ENCODE measurements around the gene PTCH2. TPM values are rescaled to one million over a fixed set of nuclear protein-coding genes. Genes with fewer than 3 reads are reported as not detected.
"Not testable (repeated sequence)": the region's sequence is repeated elsewhere in the genome, so short reads cannot be mapped to it uniquely, and the experiment has no call there.

Gene PTCH2
- total RNA-seq, 2 donors from 2014 or later, result 1.8 to 3.2 TPM

DNA sequence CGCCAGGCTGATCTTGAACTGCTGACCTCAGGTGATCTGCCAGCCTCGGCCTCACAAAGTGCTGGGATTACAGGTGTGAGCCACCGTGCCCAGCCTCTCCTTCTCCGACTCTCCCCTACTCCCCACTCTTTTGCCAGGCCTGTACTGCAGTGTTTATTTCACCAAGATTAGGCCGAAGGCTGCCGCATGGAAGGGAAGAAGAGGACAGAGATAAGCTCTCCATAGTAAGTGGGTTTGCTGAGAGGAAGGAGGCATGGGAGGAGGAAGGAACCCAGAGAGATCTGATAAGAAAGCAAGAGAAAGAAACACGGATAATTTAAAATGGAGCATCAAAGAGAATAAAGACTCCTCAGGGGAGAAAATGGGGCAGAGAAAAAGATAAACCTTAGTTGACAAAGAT lies 8.7 kb downstream of the PTCH2 start:
- H3K9me3 Mint-ChIP-seq, result no peaks in the 10 kb centered on the region
- no peaks in the 10 kb centered on the region for H3K27me3 Mint-ChIP-seq (ENCODE audit: low read depth)
- H3K4me1 Mint-ChIP-seq (ENCODE audit: low read depth), result peaks cover 20% of the 10 kb centered on the region
- DNase-seq (no peak), ATAC-seq (replicated peaks in 1 of 2) (no peak)
- H3K27ac Mint-ChIP-seq, result no peak overlapping the region
- no peak overlapping the region for H3K4me3 Mint-ChIP-seq
- no peaks in the 10 kb centered on the region for H3K36me3 Mint-ChIP-seq (ENCODE audit: insufficient read depth in 2 of 2)

DNA sequence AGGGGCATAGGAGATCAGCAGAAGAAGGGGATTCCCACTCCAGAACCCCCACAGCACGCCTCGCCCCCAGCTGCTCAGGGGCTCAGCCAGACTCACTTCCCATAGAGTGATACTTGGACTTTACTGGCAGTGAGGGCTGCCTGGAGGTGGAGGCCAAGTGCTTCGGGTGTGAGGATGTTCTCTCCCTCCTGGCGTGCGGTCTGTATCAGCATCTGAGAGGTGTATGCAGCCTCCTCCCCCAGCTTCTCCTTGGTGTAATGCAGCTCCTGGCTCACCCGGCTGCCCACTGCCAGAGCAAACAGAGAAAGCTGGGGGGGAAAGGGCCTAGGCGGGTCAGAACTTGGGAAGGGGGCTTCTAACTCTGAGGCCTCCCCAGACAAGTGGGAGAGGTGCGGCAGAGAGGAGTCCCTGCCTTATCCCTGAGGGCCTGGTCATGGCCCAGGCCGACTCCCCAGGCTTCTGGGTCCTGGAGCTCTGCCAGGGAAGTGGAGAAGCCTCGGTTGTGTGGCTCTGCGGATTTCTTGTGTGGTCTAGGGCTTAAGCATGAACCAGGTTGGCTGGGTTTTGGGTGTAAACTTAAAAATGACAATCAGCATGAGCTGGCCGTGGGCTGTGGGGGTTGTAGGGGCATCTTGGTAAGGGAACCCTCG lies 10.9 kb downstream of the PTCH2 start:
- Mint-ChIP-seq H3K36me3 (ENCODE audit: insufficient read depth in 2 of 2) (no peaks in the 10 kb centered on the region), H3K9me3 (no peaks in the 10 kb centered on the region), H3K27me3 (ENCODE audit: low read depth) (no peaks in the 10 kb centered on the region), H3K4me3 (no peak overlapping the region), H3K4me1 (ENCODE audit: low read depth) (peaks cover 25% of the 10 kb centered on the region), H3K27ac (no peak overlapping the region)
- ATAC-seq (replicated peaks in 1 of 2) (no peak), DNase-seq (no peak)

DNA sequence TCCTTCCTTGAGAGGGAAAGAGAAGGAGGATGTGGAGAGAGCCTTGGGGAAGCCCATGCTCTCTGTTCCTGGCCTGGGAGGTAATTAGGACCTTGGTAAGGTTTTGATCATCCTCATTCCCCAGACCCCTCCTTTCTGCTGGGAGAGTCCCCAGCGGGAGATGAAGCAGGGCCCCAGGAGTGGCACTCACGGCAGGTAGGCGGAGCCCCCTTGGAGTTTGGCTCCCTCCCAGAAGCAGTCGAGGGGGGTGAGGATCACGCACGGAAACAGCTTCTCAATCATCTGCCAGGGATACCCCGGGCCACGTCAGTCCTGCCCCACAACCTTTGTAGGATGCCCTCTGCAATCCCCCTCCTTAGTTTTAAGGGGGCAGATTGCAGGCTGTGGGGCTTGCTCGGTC lies 11.5 kb downstream of the PTCH2 start:
- H3K4me1 Mint-ChIP-seq (ENCODE audit: low read depth), result peaks cover 22% of the 10 kb centered on the region
- DNase-seq (no peak), ATAC-seq (replicated peaks in 1 of 2) (no peak)
- no peak overlapping the region for H3K4me3 Mint-ChIP-seq
- no peak overlapping the region for H3K27ac Mint-ChIP-seq
- no peaks in the 10 kb centered on the region for H3K36me3 Mint-ChIP-seq (ENCODE audit: insufficient read depth in 2 of 2)
- H3K27me3 Mint-ChIP-seq (ENCODE audit: low read depth), result no peaks in the 10 kb centered on the region
- no peaks in the 10 kb centered on the region for H3K9me3 Mint-ChIP-seq

DNA sequence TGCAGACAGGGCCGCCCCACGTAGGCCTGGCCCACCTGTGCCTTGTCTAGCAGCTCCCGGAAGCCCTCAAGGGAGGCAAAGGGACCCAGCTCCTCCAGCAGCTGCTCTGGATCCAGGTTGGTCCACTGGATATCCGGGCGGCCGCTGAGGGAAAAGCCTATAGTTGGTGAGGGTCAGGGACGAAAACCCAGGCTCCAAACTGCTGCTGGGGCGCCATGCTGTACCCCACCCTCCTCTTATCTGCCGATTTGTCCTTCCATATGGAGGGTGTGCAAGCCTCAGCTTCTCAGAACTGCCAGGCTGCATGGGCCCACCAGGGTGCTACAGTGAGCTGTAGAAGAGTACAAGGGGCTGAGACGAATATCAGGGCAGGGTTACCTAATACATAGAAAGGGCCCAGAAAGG lies 12.2 kb downstream of the PTCH2 start:
- no peak overlapping the region for H3K27ac Mint-ChIP-seq
- ATAC-seq (replicated peaks in 1 of 2), result no peak

DNA sequence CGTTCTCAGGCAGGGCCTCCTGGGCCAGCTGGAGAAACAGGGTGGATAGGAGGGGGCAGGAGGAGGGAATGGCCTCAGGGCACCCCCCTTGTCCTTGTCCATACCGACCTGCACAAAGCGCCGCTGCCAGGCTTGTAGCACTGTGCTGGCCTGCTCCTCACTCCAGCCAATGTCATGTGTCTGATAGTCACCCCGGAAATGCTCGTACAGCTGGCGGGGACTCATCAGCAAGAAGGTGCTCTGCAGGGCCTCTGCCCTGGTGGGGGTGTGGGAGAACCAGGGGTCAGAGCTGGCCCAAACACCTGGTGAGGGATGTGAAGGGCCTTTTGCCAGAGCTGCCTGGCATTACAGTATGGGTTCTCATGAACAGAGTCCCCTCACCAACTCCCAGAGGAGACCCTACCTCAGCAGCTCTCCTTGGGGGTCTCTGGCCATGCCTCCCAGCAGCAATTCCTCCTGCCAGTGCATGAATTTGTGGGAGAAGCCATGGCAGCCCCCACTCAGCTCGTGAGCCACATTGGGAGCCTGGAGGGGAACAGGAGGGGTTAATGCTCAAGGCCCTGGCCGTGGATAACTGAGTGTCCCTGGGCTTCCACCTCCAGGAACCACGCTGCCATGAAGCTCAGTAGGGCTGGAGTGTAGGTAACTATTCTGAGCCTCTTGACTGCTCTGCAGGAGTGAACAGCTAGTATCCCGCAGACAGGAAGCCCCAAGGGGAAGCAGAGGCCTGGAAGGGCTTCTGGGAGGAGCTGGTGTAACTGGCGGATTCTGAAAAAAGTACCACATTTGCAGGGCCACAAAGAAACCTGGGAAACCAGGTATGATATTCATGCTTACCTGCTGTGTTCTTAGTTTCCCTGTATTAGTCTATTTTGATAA lies 13.3 kb downstream of the PTCH2 start:
- Mint-ChIP-seq H3K9me3 (no peaks in the 10 kb centered on the region), H3K4me1 (ENCODE audit: low read depth) (peaks cover 11% of the 10 kb centered on the region), H3K27ac (no peak overlapping the region), H3K27me3 (ENCODE audit: low read depth) (no peaks in the 10 kb centered on the region), H3K36me3 (ENCODE audit: insufficient read depth in 2 of 2) (no peaks in the 10 kb centered on the region), H3K4me3 (no peak overlapping the region)
- no peak for DNase-seq
- no peak for ATAC-seq (replicated peaks in 1 of 2)

More for the DNA sequence above, 12.2 kb downstream of the PTCH2 start:
- Mint-ChIP-seq H3K4me3 (no peak overlapping the region), H3K27me3 (ENCODE audit: low read depth) (no peaks in the 10 kb centered on the region), H3K9me3 (no peaks in the 10 kb centered on the region), H3K4me1 (ENCODE audit: low read depth) (peaks cover 16% of the 10 kb centered on the region), H3K36me3 (ENCODE audit: insufficient read depth in 2 of 2) (no peaks in the 10 kb centered on the region)
- no peak for DNase-seq

DNA sequence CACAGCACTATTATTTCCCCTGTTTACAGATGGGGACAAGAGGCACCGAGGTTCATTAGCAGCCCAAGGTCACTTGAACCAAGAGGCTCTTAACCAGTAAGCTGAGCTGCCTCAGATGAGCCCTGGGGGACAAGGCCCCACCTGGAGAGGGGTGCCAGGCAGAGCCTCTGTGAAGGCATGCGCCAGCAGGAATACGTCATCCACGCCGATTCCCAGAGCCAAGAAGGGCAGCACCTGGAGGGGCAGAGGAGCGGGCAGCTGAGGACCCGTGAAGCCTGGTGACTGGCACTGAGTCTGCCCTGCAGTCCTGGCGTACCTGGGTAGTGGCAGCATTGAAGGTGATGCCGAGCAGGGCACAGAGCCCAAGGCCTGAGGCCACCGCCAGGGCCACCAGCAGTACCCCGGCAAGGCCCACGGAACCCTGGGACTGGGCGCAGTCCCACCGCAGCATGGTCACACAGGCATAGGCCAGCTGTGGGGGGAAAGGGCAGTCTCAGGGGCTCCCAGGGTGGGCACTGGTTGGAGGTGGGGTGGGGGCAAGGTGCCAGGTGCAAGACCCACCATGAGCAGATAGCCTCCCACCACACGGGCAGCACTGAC lies 14.1 kb downstream of the PTCH2 start:
- ATAC-seq (replicated peaks in 1 of 2), result no peak
- H3K27ac Mint-ChIP-seq, result no peak overlapping the region
- peaks cover 11% of the 10 kb centered on the region for H3K4me1 Mint-ChIP-seq (ENCODE audit: low read depth)
- no peaks in the 10 kb centered on the region for H3K27me3 Mint-ChIP-seq (ENCODE audit: low read depth)
- H3K36me3 Mint-ChIP-seq (ENCODE audit: insufficient read depth in 2 of 2), result no peaks in the 10 kb centered on the region
- no peaks in the 10 kb centered on the region for H3K9me3 Mint-ChIP-seq
- DNase-seq, result no peak
- no peak overlapping the region for H3K4me3 Mint-ChIP-seq

DNA sequence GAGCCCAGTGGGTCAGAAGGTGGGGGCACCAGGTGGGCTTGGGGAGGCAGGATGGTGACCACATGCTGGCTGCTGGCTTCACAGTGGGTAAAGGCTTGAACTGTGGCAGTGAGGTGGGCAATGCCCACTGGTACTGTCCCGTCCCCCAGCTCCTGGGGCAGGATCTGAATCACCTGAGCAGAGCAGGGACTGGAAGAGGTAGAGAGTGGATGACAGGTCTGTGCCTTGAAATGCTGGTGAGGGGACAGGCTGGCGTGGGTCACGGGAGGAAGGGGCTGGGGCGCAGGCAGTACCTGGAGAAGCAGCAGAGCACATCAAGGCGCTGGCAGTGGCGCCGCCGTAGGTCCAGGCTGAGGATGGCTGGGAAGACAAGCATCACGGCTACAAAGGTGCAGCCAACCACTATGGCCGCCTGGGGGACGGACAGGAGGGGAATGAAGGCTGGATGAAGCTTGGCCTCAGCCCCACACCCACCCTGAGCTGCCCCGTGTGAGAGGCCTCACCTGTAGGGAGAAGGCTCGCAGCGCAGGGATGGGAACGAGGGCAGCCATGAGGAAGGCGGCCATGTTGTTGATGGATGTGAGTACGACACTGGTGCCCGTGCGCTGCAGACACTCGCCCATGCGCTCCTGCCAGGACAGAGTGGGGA lies 14.9 kb downstream of the PTCH2 start:
- DNase-seq, result no peak
- no peaks in the 10 kb centered on the region for H3K9me3 Mint-ChIP-seq
- no peak overlapping the region for H3K27ac Mint-ChIP-seq
- peak in 1 of 2 donors; percentile 21 for ATAC-seq (replicated peaks in 1 of 2)
- no peaks in the 10 kb centered on the region for H3K36me3 Mint-ChIP-seq (ENCODE audit: insufficient read depth in 2 of 2)
- no peak overlapping the region for H3K4me3 Mint-ChIP-seq
- H3K4me1 Mint-ChIP-seq (ENCODE audit: low read depth), result peaks cover 11% of the 10 kb centered on the region
- H3K27me3 Mint-ChIP-seq (ENCODE audit: low read depth), result no peaks in the 10 kb centered on the region

DNA sequence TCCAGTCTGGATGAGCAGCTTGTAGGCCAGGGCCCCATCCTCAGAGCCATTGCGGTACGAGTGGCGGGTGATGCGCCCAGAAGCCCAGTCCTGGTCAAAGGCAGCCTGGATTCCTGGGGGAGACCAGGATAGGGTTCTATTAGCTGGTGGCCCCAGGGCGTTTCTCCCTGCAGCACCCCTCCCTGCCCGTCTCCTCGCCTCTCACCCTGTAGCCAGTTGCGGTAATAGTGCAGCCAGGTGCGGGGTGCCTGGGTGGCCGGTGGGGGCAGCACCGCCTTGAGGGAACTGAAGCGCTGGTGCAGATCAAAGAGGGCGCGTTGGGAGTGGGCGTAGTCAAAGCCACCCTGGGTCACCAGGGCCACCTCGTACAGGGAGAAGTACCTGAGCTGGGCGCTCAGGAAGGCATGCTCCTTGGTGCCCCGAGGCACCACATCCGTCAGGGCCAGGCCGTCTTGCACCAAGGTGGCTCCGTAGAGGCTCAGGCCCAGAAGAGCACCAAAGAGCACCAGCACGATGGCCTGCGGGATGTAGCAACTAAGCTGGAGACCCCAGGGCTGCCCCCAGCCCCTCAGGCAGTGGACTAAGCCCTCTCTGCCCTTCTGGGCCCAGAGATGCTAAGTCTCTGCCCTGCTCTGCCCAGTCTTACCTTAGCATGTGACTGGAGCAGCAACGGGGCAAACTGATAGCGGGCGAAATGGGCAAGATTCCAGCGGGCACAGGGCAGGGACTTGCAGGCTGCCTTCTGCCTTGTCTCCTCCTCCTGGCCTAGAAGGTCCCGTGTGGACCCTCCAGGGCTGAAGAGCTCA lies 15.7 kb downstream of the PTCH2 start:
- Mint-ChIP-seq H3K27ac (no peak overlapping the region), H3K9me3 (no peaks in the 10 kb centered on the region), H3K27me3 (ENCODE audit: low read depth) (no peaks in the 10 kb centered on the region), H3K4me3 (no peak overlapping the region), H3K4me1 (ENCODE audit: low read depth) (peaks cover 11% of the 10 kb centered on the region), H3K36me3 (ENCODE audit: insufficient read depth in 2 of 2) (no peaks in the 10 kb centered on the region)
- no peak for DNase-seq
- no peak for ATAC-seq (replicated peaks in 1 of 2)

DNA sequence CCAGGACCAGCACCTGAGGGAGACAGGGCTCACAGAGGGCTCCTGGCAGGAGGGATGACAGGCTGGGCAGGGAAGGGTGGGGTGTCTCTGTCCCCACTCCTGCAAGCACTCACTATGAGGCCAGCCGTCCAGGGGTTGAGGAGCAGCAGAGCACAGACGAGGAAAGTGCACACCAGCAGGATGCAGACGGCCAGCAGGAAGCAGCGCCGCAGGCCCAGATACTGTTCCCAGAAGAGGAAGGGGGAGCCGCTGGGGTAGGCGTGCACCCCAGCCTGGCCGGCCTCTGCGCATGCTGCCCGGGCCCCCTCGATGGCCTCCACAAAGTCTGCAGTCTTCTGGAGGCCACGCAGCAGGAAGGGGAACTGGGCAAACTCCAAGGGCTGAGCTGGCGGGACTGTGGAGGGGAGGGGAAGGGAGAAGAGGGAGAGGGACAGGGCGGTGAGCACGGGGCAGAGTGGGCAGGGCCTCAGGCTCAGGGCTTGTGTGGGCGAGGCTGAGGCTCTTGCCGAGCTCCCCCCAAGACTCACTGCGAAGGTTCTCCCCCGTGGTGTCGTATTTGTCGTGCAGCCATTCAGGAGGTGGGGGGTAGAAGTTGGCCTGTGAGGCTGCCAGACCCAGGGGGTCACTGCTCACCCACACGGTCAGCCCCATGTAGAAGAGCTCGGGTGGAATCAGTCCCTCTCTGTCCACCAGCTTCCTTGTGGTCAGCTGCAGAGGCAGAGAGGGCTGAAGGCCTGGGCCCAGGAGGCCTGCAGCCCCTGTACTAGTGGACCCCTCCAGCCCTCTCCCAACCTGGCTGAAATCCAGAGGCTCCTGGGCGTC lies 16.5 kb downstream of the PTCH2 start:
- DNase-seq, result no peak
- Mint-ChIP-seq H3K4me3 (no peak overlapping the region), H3K27ac (no peak overlapping the region), H3K36me3 (ENCODE audit: insufficient read depth in 2 of 2) (no peaks in the 10 kb centered on the region), H3K27me3 (ENCODE audit: low read depth) (no peaks in the 10 kb centered on the region), H3K4me1 (ENCODE audit: low read depth) (peaks cover 12% of the 10 kb centered on the region), H3K9me3 (no peaks in the 10 kb centered on the region)
- ATAC-seq (replicated peaks in 1 of 2), result no peak

DNA sequence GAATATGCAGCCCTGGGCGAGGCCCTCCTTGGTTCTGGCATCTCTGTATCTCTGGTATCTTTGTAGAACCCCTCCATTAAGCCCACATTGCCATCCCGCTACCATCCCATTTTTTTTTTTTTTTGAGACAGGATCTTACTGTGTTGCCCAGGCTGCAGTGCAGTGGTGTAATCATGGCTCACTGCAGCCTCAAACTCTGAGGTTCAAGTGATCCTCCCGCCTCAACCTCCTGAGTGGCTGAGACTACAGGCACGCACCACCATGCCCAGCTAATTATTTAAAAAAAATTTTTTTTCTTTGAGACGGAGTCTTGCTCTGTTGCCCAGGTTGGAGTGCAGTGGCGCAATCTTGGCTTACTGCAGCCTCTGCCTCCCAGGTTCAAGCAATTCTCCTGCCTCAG lies 18.7 kb downstream of the PTCH2 start:
- not testable (repeated sequence) for H3K27ac Mint-ChIP-seq; H3K4me3 Mint-ChIP-seq; H3K9me3 Mint-ChIP-seq; H3K27me3 Mint-ChIP-seq (ENCODE audit: low read depth); ATAC-seq (replicated peaks in 1 of 2); H3K36me3 Mint-ChIP-seq (ENCODE audit: insufficient read depth in 2 of 2); DNase-seq
- H3K4me1 Mint-ChIP-seq (ENCODE audit: low read depth), result peaks cover 28% of the 10 kb centered on the region

DNA sequence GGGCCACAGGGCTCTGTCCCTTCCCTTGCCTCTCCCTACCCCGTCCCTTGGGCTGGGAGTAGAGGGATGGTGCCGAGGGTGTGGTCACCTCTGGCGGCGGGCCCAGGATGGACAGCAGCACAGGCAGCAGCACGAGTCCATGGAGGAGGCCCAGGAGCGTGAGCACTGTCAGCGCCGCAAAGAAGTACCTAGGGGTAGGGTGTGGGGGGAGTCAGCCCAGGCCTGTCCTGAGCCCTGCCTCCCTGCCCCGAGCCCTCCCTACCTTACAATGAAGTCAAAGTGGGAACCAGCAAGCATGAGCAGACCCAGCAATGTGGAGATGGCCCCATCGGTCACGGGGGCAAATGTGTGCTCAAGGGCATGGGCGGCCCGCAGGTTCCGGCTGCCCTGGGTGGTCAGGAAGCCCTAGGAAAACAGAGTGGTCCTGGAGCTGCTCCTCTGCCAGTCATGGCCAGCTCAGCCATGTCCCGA lies 20.0 kb downstream of the PTCH2 start:
- H3K36me3 Mint-ChIP-seq (ENCODE audit: insufficient read depth in 2 of 2), result peaks cover 2% of the 10 kb centered on the region in 2 donors
- no peak overlapping the region for H3K4me3 Mint-ChIP-seq
- H3K27ac Mint-ChIP-seq, result no peak overlapping the region
- DNase-seq (no peak), ATAC-seq (replicated peaks in 1 of 2) (no peak)
- no peaks in the 10 kb centered on the region for H3K9me3 Mint-ChIP-seq
- peaks cover 38% of the 10 kb centered on the region for H3K4me1 Mint-ChIP-seq (ENCODE audit: low read depth)
- no peaks in the 10 kb centered on the region for H3K27me3 Mint-ChIP-seq (ENCODE audit: low read depth)

Measured in activated T-cell treated with anti-CD3 and anti-CD28 coated beads, Interleukin-2, amount 50 U/mL, for 72 hours (primary cell).